ENCODE data around the gene OPN1SW.

Gene OPN1SW

GRCh38 chr7:128732521-128733277, 42.9 kb downstream of the OPN1SW start:
- Histone ChIP-seq H3K4me1 (ENCODE audit: control insufficient read depth, insufficient read depth, low read length) (no peaks in the 10 kb centered on the region), H3K36me3 (ENCODE audit: control insufficient read depth, insufficient read depth, low read length) (no peaks in the 10 kb centered on the region), H3K27ac (ENCODE audit: low read depth, low read length) (no peak overlapping the region), H3K9ac (ENCODE audit: low read depth, low read length) (no peak overlapping the region), H3K27me3 (ENCODE audit: control insufficient read depth, insufficient read depth, low read length) (no peaks in the 10 kb centered on the region), H3K4me3 (ENCODE audit: low read depth, low read length) (no peak overlapping the region), H3K9me3 (ENCODE audit: control insufficient read depth, insufficient read depth, low read length) (no peaks in the 10 kb centered on the region)

GRCh38 chr7:128731184-128731583, 44.4 kb downstream of the OPN1SW start:
- Histone ChIP-seq H3K4me1 (ENCODE audit: control insufficient read depth, insufficient read depth, low read length) (no peaks in the 10 kb centered on the region), H3K36me3 (ENCODE audit: control insufficient read depth, insufficient read depth, low read length) (no peaks in the 10 kb centered on the region), H3K27me3 (ENCODE audit: control insufficient read depth, insufficient read depth, low read length) (no peaks in the 10 kb centered on the region), H3K27ac (ENCODE audit: low read depth, low read length) (no peak overlapping the region), H3K9me3 (ENCODE audit: control insufficient read depth, insufficient read depth, low read length) (no peaks in the 10 kb centered on the region), H3K4me3 (ENCODE audit: low read depth, low read length) (no peak overlapping the region), H3K9ac (ENCODE audit: low read depth, low read length) (no peak overlapping the region)

GRCh38 chr7:128729494-128729893, 46.1 kb downstream of the OPN1SW start:
- no peaks in the 10 kb centered on the region for H3K9me3 ChIP-seq (ENCODE audit: control insufficient read depth, insufficient read depth, low read length)
- no peaks in the 10 kb centered on the region for H3K27me3 ChIP-seq (ENCODE audit: control insufficient read depth, insufficient read depth, low read length)
- no peak overlapping the region for H3K27ac ChIP-seq (ENCODE audit: low read depth, low read length)
- H3K36me3 ChIP-seq (ENCODE audit: control insufficient read depth, insufficient read depth, low read length), result no peaks in the 10 kb centered on the region
- no peak overlapping the region for H3K9ac ChIP-seq (ENCODE audit: low read depth, low read length)
- H3K4me1 ChIP-seq (ENCODE audit: control insufficient read depth, insufficient read depth, low read length), result no peaks in the 10 kb centered on the region
- H3K4me3 ChIP-seq (ENCODE audit: low read depth, low read length), result no peak overlapping the region

- H3K9ac ChIP-seq (ENCODE audit: low read depth, low read length), result no peak overlapping the region
- H3K27ac ChIP-seq (ENCODE audit: low read depth, low read length), result no peak overlapping the region
- H3K36me3 ChIP-seq (ENCODE audit: control insufficient read depth, insufficient read depth, low read length), result no peaks in the 10 kb centered on the region
- no peaks in the 10 kb centered on the region for H3K9me3 ChIP-seq (ENCODE audit: control insufficient read depth, insufficient read depth, low read length)
- H3K4me3 ChIP-seq (ENCODE audit: low read depth, low read length), result no peak overlapping the region
- no peaks in the 10 kb centered on the region for H3K4me1 ChIP-seq (ENCODE audit: control insufficient read depth, insufficient read depth, low read length)
- no peaks in the 10 kb centered on the region for H3K27me3 ChIP-seq (ENCODE audit: control insufficient read depth, insufficient read depth, low read length)
Measured at GRCh38 chr7:128728598-128728997, 47.0 kb downstream of the OPN1SW start.

- Histone ChIP-seq H3K27ac (ENCODE audit: low read depth, low read length) (no peak overlapping the region), H3K36me3 (ENCODE audit: control insufficient read depth, insufficient read depth, low read length) (no peaks in the 10 kb centered on the region), H3K9ac (ENCODE audit: low read depth, low read length) (no peak overlapping the region), H3K4me1 (ENCODE audit: control insufficient read depth, insufficient read depth, low read length) (no peaks in the 10 kb centered on the region), H3K4me3 (ENCODE audit: low read depth, low read length) (no peak overlapping the region), H3K9me3 (ENCODE audit: control insufficient read depth, insufficient read depth, low read length) (no peaks in the 10 kb centered on the region), H3K27me3 (ENCODE audit: control insufficient read depth, insufficient read depth, low read length) (no peaks in the 10 kb centered on the region)
Measured at GRCh38 chr7:128727239-128727638, 48.4 kb downstream of the OPN1SW start.

- Histone ChIP-seq H3K27me3 (ENCODE audit: control insufficient read depth, insufficient read depth, low read length) (no peaks in the 10 kb centered on the region), H3K9me3 (ENCODE audit: control insufficient read depth, insufficient read depth, low read length) (no peaks in the 10 kb centered on the region), H3K4me1 (ENCODE audit: control insufficient read depth, insufficient read depth, low read length) (no peaks in the 10 kb centered on the region), H3K9ac (ENCODE audit: low read depth, low read length) (no peak overlapping the region), H3K27ac (ENCODE audit: low read depth, low read length) (no peak overlapping the region), H3K36me3 (ENCODE audit: control insufficient read depth, insufficient read depth, low read length) (no peaks in the 10 kb centered on the region), H3K4me3 (ENCODE audit: low read depth, low read length) (no peak overlapping the region)
Measured at GRCh38 chr7:128726737-128727072, 48.9 kb downstream of the OPN1SW start.

GRCh38 chr7:128726059-128726736, 49.4 kb downstream of the OPN1SW start:
- H3K9me3 ChIP-seq (ENCODE audit: control insufficient read depth, insufficient read depth, low read length), result no peaks in the 10 kb centered on the region
- H3K4me3 ChIP-seq (ENCODE audit: low read depth, low read length), result no peak overlapping the region
- no peaks in the 10 kb centered on the region for H3K27me3 ChIP-seq (ENCODE audit: control insufficient read depth, insufficient read depth, low read length)
- H3K27ac ChIP-seq (ENCODE audit: low read depth, low read length), result no peak overlapping the region
- no peak overlapping the region for H3K9ac ChIP-seq (ENCODE audit: low read depth, low read length)
- no peaks in the 10 kb centered on the region for H3K36me3 ChIP-seq (ENCODE audit: control insufficient read depth, insufficient read depth, low read length)
- no peaks in the 10 kb centered on the region for H3K4me1 ChIP-seq (ENCODE audit: control insufficient read depth, insufficient read depth, low read length)

- no peak overlapping the region for H3K27ac ChIP-seq (ENCODE audit: low read depth, low read length)
- H3K4me3 ChIP-seq (ENCODE audit: low read depth, low read length), result no peak overlapping the region
Measured at GRCh38 chr7:128725531-128725930, 50.1 kb downstream of the OPN1SW start.

GRCh38 chr7:128724743-128725142, 50.9 kb downstream of the OPN1SW start:
- Histone ChIP-seq H3K9me3 (ENCODE audit: control insufficient read depth, insufficient read depth, low read length) (no peaks in the 10 kb centered on the region), H3K4me3 (ENCODE audit: low read depth, low read length) (no peak overlapping the region), H3K9ac (ENCODE audit: low read depth, low read length) (no peak overlapping the region), H3K36me3 (ENCODE audit: control insufficient read depth, insufficient read depth, low read length) (no peaks in the 10 kb centered on the region), H3K4me1 (ENCODE audit: control insufficient read depth, insufficient read depth, low read length) (no peaks in the 10 kb centered on the region), H3K27ac (ENCODE audit: low read depth, low read length) (no peak overlapping the region), H3K27me3 (ENCODE audit: control insufficient read depth, insufficient read depth, low read length) (no peaks in the 10 kb centered on the region)

More at GRCh38 chr7:128725531-128725930, 50.1 kb downstream of the OPN1SW start:
- H3K4me1 ChIP-seq (ENCODE audit: control insufficient read depth, insufficient read depth, low read length), result no peaks in the 10 kb centered on the region
- H3K27me3 ChIP-seq (ENCODE audit: control insufficient read depth, insufficient read depth, low read length), result no peaks in the 10 kb centered on the region
- H3K9ac ChIP-seq (ENCODE audit: low read depth, low read length), result no peak overlapping the region
- no peaks in the 10 kb centered on the region for H3K36me3 ChIP-seq (ENCODE audit: control insufficient read depth, insufficient read depth, low read length)
- H3K9me3 ChIP-seq (ENCODE audit: control insufficient read depth, insufficient read depth, low read length), result no peaks in the 10 kb centered on the region

Measured in HUES48 (cell line).